A172 (cell line): ENCODE data around the gene NGB. TPM values are rescaled to one million over a fixed set of nuclear protein-coding genes. Genes with fewer than 3 reads are reported as not detected.

Source experiments
- DNase-seq: peaks from one replicate; pipeline ENCODE4 v3.0.0-alpha.2; 2015; ENCODE audit warnings: low spot score
- total RNA-seq: library from RNA; depleted of rRNA; stranded (reverse); fragments of >200 nt; shearing (Covaris generic); gene quantifications from 2 replicates; pipeline ENCODE4 v1.2.3, GENCODE V29; 2014

Gene NGB
- total RNA-seq, 1 experiment from 2014 or later: not detected

- DNase-seq: no peak
Measured at GRCh38 chr14:77264466-77265186, 6.4 kb downstream of the NGB start.

- no peak for DNase-seq
Measured at GRCh38 chr14:77260631-77261030, 10.4 kb downstream of the NGB start.

- no peak for DNase-seq
Measured at GRCh38 chr14:77260199-77260598, 10.8 kb downstream of the NGB start.

GRCh38 chr14:77259025-77259715 is 11.8 kb downstream of the NGB start:
- no peak for DNase-seq

GRCh38 chr14:77258566-77258965 is 12.4 kb downstream of the NGB start:
- no peak for DNase-seq

- DNase-seq: no peak
Measured at GRCh38 chr14:77257700-77258099, 13.3 kb downstream of the NGB start.

- DNase-seq: no peak
Measured at GRCh38 chr14:77256694-77257093, 14.3 kb downstream of the NGB start.

GRCh38 chr14:77253333-77254190 is 17.4 kb downstream of the NGB start:
- DNase-seq: no peak

- DNase-seq: no peak
Measured at GRCh38 chr14:77251870-77252269, 19.1 kb downstream of the NGB start.

- DNase-seq: no peak
Measured at GRCh38 chr14:77250927-77251326, 20.1 kb downstream of the NGB start.

GRCh38 chr14:77249286-77249685 is 21.7 kb downstream of the NGB start:
- no peak for DNase-seq

- DNase-seq: peak; percentile 27
Measured at GRCh38 chr14:77248666-77249065, 22.3 kb downstream of the NGB start.

- DNase-seq: no peak
Measured at GRCh38 chr14:77246784-77247183, 24.2 kb downstream of the NGB start.

GRCh38 chr14:77245820-77246219 is 25.2 kb downstream of the NGB start:
- no peak for DNase-seq

GRCh38 chr14:77243853-77244252 is 27.2 kb downstream of the NGB start:
- no peak for DNase-seq

- DNase-seq: no peak
Measured at GRCh38 chr14:77242752-77243151, 28.3 kb downstream of the NGB start.

- DNase-seq: no peak
Measured at GRCh38 chr14:77241955-77242354, 29.1 kb downstream of the NGB start.

GRCh38 chr14:77240336-77240915 is 30.6 kb downstream of the NGB start:
- DNase-seq: no peak

- DNase-seq: no peak
Measured at GRCh38 chr14:77239412-77239811, 31.6 kb downstream of the NGB start.

- DNase-seq: no peak
Measured at GRCh38 chr14:77238996-77239395, 32.0 kb downstream of the NGB start.

- no peak for DNase-seq
Measured at GRCh38 chr14:77238356-77238755, 32.6 kb downstream of the NGB start.

GRCh38 chr14:77236814-77237213 is 34.2 kb downstream of the NGB start:
- no peak for DNase-seq
